CD14-positive monocyte (primary cell): Measurements from ENCODE around the gene SEPHS2. TPM values are rescaled to one million over a fixed set of nuclear protein-coding genes. Genes with fewer than 3 reads are reported as not detected.
"Not testable (repeated sequence)": the region's sequence is repeated elsewhere in the genome, so short reads cannot be mapped to it uniquely, and the experiment has no call there.

Source experiments
- DNase-seq, 3 donors: peaks; one replicate each; pipeline ENCODE4 v3.0.0-alpha.2; 2011 to 2022
- H2AFZ ChIP-seq: 2 replicates; pipeline ENCODE4 v1.6.0; 2012; ENCODE audit warnings: mild to moderate bottlenecking, low read depth, low read length, inconsistent platforms; ENCODE audit not compliant: insufficient read depth, poor library complexity, severe bottlenecking
- H3K27ac ChIP-seq, 2 donors: 1 replicate in 1 of 2; 2 replicates in 1 of 2; pipeline ENCODE4 v1.5.1; 2012 to 2013; ENCODE audit warnings: low read length in 2 of 2, control low read depth in 1 of 2, inconsistent platforms in 1 of 2, low read depth in 1 of 2, mild to moderate bottlenecking in 1 of 2
- H3K27me3 ChIP-seq, 2 donors: one replicate each; pipeline versions ENCODE4 v1.6.0 to v1.6.1; 2011 to 2013; ENCODE audit warnings: low read length in 2 of 2; ENCODE audit not compliant: control insufficient read depth in 2 of 2, insufficient read depth in 2 of 2
- H3K36me3 ChIP-seq, 2 donors: replicated peaks in 1 of 2; 1 replicate in 1 of 2; 2 replicates in 1 of 2; pipeline versions ENCODE4 v1.5.1 to v1.6.1; 2012 to 2013; ENCODE audit warnings: low read length in 2 of 2, control low read depth in 1 of 2, inconsistent platforms in 1 of 2, mild to moderate bottlenecking in 1 of 2; ENCODE audit not compliant: insufficient read depth in 2 of 2, control insufficient read depth in 1 of 2
- H3K4me1 ChIP-seq, 2 donors: 1 replicate in 1 of 2; 2 replicates in 1 of 2; pipeline versions ENCODE4 v1.5.1 to v1.6.1; 2012 to 2013; ENCODE audit warnings: low read length in 2 of 2, control low read depth in 1 of 2, inconsistent platforms in 1 of 2, mild to moderate bottlenecking in 1 of 2, moderate library complexity in 1 of 2; ENCODE audit not compliant: insufficient read depth in 2 of 2, control insufficient read depth in 1 of 2
- H3K4me2 ChIP-seq: replicated peaks from 2 replicates; pipeline ENCODE3; 2012; ENCODE audit warnings: low read length, moderate library complexity, mild to moderate bottlenecking; ENCODE audit not compliant: poor library complexity, severe bottlenecking; ENCODE audit errors: extremely low read depth
- H3K4me3 ChIP-seq, 3 experiments: fragments of 200-600 bp in 1 of 3; sonication (generic) in 1 of 3; replicated peaks in 1 of 3; 1 replicate in 2 of 3; 2 replicates in 1 of 3; pipeline ENCODE4 v1.5.1; 2011 to 2013; ENCODE audit warnings: low read length in 3 of 3, mild to moderate bottlenecking in 3 of 3, control low read depth in 2 of 3, low read depth in 2 of 3, inconsistent platforms in 1 of 3, moderate library complexity in 1 of 3
- H3K79me2 ChIP-seq: 2 replicates; pipeline ENCODE4 v1.6.0; 2012; ENCODE audit warnings: mild to moderate bottlenecking, control low read depth, inconsistent platforms, low read length, moderate library complexity; ENCODE audit not compliant: insufficient read depth
- H3K9ac ChIP-seq: 2 replicates; pipeline ENCODE4 v1.6.0; 2017; ENCODE audit warnings: low read length, mild to moderate bottlenecking; ENCODE audit not compliant: insufficient read depth, poor library complexity, severe bottlenecking
- H3K9me3 ChIP-seq, 2 donors: replicated peaks in 1 of 2; 1 replicate in 1 of 2; 2 replicates in 1 of 2; pipeline versions ENCODE4 v1.5.1 to v1.6.1; 2012 to 2013; ENCODE audit warnings: low read length in 2 of 2, control low read depth in 1 of 2; ENCODE audit not compliant: control insufficient read depth in 1 of 2, insufficient read depth in 1 of 2
- H4K20me1 ChIP-seq: 2 replicates; pipeline ENCODE4 v1.6.0; 2012; ENCODE audit warnings: mild to moderate bottlenecking, low read length, control low read depth, moderate library complexity; ENCODE audit not compliant: insufficient read depth
- H3K27ac Mint-ChIP-seq, 7 donors: one replicate each; pipeline ENCODE4 v1.8.0; 2020; ENCODE audit warnings: mild to moderate bottlenecking in 7 of 7, mixed read lengths in 7 of 7, moderate library complexity in 6 of 7, inconsistent platforms in 2 of 7
- H3K27me3 Mint-ChIP-seq, 3 donors: one replicate each; pipeline ENCODE4 v1.8.0; 2021 to 2022; ENCODE audit warnings: low read depth in 3 of 3, mild to moderate bottlenecking in 3 of 3, mixed read lengths in 3 of 3, moderate library complexity in 3 of 3, inconsistent platforms in 1 of 3
- H3K36me3 Mint-ChIP-seq, 2 donors: one replicate each; pipeline ENCODE4 v1.8.0; 2020; ENCODE audit warnings: mixed read lengths in 2 of 2, inconsistent platforms in 1 of 2, mild to moderate bottlenecking in 1 of 2
- H3K4me1 Mint-ChIP-seq: one replicate; pipeline ENCODE4 v1.8.0; 2020; ENCODE audit warnings: mild to moderate bottlenecking, mixed read lengths
- H3K4me3 Mint-ChIP-seq, 2 donors: one replicate each; pipeline ENCODE4 v1.8.0; 2020; ENCODE audit warnings: mild to moderate bottlenecking in 2 of 2, mixed read lengths in 2 of 2, moderate library complexity in 1 of 2
- H3K9me3 Mint-ChIP-seq, 7 donors: one replicate each; pipeline ENCODE4 v1.8.0; 2020 to 2022; ENCODE audit warnings: mixed read lengths in 7 of 7, mild to moderate bottlenecking in 6 of 7, moderate library complexity in 6 of 7, inconsistent platforms in 2 of 7
- WGBS: methylation state at CpG from one replicate; pipeline ENCODE4 v1.1.5; 2013; ENCODE audit warnings: missing lambda C conversion rate; ENCODE audit not compliant: insufficient coverage; 5-methylcytosine and 5-hydroxymethylcytosine counted together
- intact Hi-C, 2 donors: fragments of 100-400 bp; cut with micrococcal nuclease; formaldehyde crosslinking; loops; one replicate each; pipeline versions ENCODE4 v1.15.0 to v1.15.1; 2023
- polyA plus RNA-seq, 3 donors: library from polyadenylated mRNA; depleted of rRNA in 1 of 3; unstranded in 2 of 3; stranded (reverse) in 1 of 3; fragments of 300-500 nt in 2 of 3; fragments of >200 nt in 1 of 3; fragmentation: Illumina TruSeq in 2 of 3; gene quantifications; 1 replicate in 2 of 3; 2 replicates in 1 of 3; pipeline ENCODE4 v1.2.3, GENCODE V29; 2012 to 2021
- TF ChIP-seq, protein P1 (sequence below): fragments of 200-600 bp; IDR thresholded peaks from one replicate; pipeline ENCODE4 v1.8.0; 2022; ENCODE audit warnings: antibody characterized with exemption, mild to moderate bottlenecking

SEPHS2 gene
- polyA plus RNA-seq, 3 donors: 12.8 to 56.4 (median 54.2) TPM

GRCh38 chr16:30456302-30456701, 10.6 kb upstream of the SEPHS2 start:
- WGBS: no CpG with 5 or more reads among the region's 1 CpG
- Mint-ChIP-seq H3K4me1 (peaks cover 37% of the 10 kb centered on the region), H3K4me3 (no peak overlapping the region), H3K27me3 (peaks cover 0 to 3% (median 2%) of the 10 kb centered on the region in 3 donors), H3K27ac (peak overlapping the region in 3 of 7 donors; percentile 16 to 52 (median 21)), H3K9me3 (no peaks in the 10 kb centered on the region), H3K36me3 (no peaks in the 10 kb centered on the region)
- intact Hi-C loops: no loop called here
- Histone ChIP-seq H3K36me3 (no peaks in the 10 kb centered on the region), H3K27ac (no peak overlapping the region), H4K20me1 (no peaks in the 10 kb centered on the region), H3K4me1 (peaks cover 31 to 38% of the 10 kb centered on the region in 2 donors), H3K9ac (no peak overlapping the region), H3K9me3 (no peaks in the 10 kb centered on the region), H3K4me2 (no peak overlapping the region), H3K79me2 (no peaks in the 10 kb centered on the region), H3K27me3 (no peaks in the 10 kb centered on the region), H3K4me3 (no peak overlapping the region), H2AFZ (no peak overlapping the region)
- TF ChIP-seq, protein P1, sequence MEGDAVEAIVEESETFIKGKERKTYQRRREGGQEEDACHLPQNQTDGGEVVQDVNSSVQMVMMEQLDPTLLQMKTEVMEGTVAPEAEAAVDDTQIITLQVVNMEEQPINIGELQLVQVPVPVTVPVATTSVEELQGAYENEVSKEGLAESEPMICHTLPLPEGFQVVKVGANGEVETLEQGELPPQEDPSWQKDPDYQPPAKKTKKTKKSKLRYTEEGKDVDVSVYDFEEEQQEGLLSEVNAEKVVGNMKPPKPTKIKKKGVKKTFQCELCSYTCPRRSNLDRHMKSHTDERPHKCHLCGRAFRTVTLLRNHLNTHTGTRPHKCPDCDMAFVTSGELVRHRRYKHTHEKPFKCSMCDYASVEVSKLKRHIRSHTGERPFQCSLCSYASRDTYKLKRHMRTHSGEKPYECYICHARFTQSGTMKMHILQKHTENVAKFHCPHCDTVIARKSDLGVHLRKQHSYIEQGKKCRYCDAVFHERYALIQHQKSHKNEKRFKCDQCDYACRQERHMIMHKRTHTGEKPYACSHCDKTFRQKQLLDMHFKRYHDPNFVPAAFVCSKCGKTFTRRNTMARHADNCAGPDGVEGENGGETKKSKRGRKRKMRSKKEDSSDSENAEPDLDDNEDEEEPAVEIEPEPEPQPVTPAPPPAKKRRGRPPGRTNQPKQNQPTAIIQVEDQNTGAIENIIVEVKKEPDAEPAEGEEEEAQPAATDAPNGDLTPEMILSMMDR: no peak
- no peak for DNase-seq

DNA sequence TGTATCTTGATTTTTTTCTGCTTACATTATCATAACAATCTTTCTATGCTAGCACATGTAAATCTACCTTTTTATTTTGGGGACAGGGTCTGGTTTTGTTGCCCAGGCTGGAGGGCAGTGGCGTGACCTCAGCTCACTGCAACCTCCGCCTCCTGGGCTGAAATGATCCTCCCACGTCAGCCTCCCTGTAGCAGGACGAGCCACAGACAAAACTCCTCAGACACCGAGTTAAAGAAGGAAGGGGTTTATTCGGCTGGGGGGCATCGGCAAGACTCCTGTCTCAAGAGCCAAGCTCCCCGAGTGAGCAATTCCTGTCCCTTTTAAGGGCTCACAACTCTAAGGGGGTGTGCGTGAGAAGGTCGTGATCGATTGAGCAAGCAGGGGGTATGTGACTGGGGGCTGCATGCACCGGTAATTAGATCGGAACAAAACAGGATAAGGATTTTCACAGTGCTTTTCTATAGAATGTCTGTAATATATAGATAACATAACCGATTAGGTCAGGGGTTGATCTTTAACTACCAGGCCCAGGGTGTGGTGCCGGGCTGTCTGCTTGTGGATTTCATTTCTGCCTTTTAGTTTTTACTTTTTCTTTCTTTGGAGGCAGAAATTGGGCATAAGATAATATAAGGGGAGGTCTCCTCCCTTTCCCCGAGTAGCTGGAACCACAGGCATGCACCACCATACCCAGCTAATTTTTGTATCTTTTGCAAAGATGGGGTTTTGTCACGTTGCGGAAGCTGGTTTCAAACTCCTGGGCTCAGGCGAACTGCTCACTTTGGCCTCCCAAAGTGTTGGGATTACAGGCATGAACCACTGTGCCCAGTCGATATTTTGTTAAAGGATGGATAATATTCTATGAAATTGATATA, 7.3 kb upstream of the SEPHS2 start:
- Mint-ChIP-seq H3K4me3 (peak overlapping the region in 1 of 2 donors; percentile 7), H3K4me1 (peaks cover 22% of the 10 kb centered on the region), H3K27ac (peak overlapping the region in 1 of 7 donors; percentile 76)
- H3K9me3 Mint-ChIP-seq, DNase-seq, H3K36me3 ChIP-seq, intact Hi-C loops, H3K4me2 ChIP-seq, H3K4me3 ChIP-seq, H3K9me3 ChIP-seq, H3K27me3 ChIP-seq, H4K20me1 ChIP-seq, H3K79me2 ChIP-seq, H3K27ac ChIP-seq, H3K9ac ChIP-seq, H2AFZ ChIP-seq, H3K36me3 Mint-ChIP-seq, H3K27me3 Mint-ChIP-seq: not testable (repeated sequence)
- H3K4me1 ChIP-seq: peaks cover 11 to 15% of the 10 kb centered on the region in 2 donors
- WGBS: 100% methylated on average over 1 of the region's 20 CpGs
